HG02840 (cell line): ENCODE results near the gene UBE2J2.

Experiments used
- ATAC-seq: cut with Tn5 transposase; IDR thresholded peaks from one replicate; pipeline ENCODE4 v1.9.1; 2021; ENCODE audit warnings: mild to moderate bottlenecking, moderate library complexity, moderate number of reproducible peaks; ENCODE audit not compliant: unreplicated experiment, low FRiP score

Gene UBE2J2

DNA sequence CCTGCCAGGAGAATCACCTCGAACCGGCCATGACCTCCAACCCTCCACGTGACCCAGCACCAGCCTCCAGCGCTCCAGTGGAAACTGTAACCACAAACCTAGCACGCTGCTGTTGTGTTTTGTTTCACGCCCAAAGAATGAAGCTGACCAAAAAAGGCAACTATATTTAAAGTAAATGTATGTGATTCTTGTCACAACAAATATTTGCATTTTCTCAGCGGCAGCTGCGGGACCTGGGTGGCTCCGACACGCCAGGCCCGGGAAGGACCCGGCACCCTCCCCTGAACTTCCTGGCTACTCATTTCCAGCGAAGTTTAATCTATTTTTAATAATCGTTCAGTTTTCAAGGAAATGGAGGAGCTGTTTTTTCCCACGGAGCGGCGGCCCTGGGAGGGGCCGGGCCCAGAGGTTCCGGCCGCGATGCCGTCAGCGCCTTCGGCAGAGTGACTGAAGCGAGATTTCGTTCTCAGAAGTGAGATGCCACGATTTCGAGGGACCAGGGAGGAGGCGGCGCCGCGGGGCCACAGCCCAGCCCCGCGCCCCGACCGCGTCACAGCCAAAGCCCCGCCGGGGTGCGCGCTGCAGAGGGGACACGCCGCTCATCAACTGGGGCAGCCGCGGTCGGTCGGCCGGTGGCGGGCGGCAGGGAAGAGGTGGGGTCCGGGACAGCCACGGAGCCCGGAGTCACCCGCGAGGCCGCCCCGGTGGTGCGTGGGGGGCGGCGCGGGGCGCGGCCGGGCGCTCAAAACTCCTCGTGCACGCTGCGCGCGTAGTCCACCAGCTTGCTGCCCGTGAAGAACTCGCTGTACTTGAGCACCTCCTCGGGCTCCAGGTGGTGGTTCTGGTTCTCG is 56.7 kb downstream of the UBE2J2 start:
- no peak for ATAC-seq

DNA sequence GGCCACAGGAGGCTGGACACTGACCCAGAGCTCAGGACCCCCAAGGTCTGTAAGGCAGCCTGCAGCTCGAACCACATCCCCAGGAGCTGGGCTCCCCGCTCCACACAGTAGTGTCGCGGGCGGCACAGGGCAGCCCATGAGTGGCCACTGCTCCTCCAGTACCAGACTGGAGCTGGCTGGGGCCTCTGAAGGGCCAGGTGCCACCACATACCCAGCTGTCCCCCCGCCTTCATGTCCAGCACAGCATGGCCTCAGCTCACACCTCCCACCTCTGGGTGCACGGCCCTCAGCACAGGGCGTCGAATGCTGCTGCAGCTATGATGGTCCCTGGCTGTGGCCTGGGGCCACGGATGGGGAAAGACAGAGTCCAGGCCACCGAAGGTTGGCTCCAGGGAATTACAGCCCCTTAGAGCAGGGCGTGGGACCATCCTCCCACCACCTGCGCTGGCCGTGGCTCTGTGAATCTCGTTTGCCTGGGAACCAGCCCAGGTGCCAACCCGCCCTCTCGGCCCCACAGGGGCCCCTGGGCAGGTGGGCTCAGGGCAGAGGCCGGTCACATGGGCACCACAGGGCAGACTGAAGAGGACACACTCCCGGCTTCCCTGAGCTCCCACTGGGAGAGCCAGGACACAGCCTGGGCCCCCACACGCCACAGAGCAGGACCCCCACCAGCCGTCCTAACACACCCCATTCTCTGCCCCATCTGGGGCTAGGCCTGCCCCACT is 57.6 kb downstream of the UBE2J2 start:
- ATAC-seq = no peak

DNA sequence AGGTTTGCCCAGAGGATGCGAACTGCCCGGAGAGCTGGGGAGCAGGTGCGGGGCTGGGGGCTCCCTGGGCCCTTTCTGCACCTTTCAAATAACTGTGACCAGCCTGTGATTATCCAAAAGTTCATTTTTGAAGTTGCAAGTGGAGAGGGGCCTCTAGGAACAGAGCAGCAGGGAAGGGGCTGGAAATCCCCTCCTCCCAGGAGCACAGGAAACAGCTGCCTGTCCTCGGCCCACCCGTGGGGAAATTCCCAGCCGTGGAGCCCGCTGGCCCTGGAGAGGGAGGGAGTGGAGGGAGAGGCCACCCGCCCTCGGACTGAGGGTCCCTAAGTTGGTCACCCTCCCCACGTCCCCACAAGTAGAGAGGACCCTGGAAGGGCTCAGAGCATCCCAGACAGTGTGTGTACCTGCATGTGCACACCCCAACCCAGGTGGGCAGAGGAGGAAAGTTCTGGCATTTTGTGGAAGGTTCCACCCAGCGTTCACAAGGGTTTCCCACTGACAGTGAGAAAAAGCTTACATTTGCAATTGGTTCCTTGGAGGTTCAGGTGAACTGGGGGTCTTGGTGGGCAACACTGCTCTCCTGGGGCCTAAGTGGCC is 58.5 kb downstream of the UBE2J2 start:
- ATAC-seq = no peak

DNA sequence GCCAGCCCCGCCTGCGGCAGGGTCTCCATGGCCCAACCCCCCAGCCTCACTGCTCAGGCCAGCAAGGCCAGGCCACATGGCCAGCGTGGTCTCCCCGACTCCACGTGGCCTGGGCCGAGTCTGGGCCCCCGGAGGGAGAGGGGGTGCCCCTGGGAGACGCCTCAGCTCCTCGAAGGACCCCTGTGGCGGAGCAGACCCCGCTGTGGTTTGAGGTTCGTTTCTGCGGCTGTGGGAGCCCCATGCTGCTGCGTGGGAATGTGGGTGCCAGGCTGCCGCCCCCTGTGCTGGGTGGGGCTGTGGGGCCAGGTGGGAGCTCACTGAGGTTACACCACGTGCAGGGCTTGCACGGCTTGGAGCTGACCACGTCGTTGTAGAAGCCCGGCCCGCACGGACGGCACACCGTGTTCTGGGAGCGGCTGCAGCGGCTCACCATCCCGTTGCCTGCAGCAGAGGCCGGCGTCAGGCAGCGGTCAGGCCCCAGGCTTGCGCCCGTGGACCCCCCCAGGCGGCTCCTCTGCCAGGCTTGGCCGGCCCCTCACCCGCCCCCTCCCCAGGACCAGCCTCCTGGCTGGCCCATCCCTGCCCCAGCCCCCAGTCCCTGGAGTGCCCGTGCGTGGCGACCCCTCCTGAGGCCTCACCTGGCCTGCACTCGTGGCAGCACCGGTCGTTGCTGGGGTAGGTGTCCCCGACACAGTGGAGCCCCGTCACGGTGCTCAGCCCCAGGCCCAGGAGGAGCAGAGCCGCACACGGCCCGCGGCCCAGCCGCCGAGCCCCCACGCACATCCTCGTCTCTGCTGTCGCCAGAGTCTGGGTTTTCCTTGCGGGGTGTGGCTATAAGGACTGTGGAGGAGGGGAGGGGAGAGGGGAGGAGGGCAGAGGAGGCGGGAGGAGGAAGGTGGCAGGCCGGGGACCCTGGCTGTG is 60.0 kb downstream of the UBE2J2 start, which contains the start of gene TNFRSF4:
TNFRSF4 (minus strand) TSS at position 809 of the 921 bp plus-strand sequence; CDS start at position 783, 26 bp downstream.
- no peak for ATAC-seq

DNA sequence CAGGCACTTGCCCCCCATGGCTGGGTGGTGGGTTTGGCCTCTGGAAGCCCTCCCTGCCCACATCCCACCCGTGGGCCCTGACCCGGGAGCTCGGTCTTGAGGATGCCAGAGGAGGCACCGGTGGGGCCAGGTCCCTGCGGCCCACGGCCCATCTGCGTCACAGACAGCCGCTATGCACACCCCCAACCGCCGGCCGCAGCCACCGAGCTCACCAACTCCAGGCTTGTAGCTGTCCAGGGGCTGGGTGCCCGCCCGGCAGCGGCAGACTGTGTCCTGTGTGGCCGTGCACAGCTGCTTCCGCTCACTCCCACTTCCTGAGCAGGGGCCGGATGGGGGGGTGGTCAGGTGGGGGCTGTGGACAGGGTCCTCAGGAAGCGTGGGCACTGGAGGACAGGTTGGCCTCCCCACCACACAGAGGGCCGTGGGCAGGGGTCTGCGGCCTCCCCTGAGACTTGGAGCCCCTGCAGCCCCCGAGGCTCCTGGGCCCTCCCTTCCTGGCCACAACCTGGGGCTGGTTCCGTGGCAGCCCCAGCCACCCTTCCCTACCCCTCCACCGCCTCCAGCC is 60.8 kb downstream of the UBE2J2 start:
- no peak for ATAC-seq

DNA sequence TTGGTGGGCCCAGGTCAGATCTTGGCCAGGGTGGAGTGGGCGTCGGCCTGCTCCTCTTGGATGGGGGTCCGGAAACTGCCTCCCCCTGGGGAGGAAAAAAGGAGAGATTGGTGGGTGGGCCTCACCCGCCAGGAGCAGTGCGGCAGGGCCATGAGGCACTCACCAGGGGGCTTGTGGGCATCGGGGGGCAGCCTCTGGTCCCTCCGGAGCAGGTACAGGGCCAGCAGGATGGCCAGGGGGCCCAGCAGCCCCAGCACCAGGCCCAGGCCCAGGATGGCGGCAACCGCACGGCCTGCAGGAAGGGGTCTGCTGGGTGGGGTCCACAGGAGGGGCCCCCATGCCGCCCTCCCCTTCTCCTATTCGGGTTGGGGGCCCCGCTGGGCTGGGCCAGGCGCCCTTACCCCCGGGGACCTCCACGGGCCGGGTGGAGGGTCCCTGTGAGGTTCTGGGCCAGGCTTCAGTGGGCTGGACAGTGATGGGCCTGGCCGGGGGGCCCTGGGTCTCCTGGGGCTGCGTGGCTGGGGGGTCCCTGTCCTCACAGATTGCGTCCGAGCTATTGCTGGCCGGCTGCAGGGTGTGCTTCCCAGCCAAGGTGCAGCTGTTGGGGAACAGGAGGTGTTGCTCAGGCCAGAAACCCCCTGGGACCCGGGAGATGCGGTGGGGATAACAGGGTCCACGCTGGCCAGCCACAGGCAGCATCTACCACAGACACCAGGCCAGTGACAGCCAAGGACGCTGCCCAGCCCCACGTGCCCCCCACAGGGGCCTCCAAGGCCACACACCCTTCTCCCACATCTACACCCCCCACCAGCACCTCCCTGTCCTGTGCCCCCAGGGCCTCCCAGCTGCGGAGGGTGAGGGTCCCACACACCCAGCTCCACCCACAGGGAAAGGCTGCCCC is 61.9 kb downstream of the UBE2J2 start:
- ATAC-seq = no peak

DNA sequence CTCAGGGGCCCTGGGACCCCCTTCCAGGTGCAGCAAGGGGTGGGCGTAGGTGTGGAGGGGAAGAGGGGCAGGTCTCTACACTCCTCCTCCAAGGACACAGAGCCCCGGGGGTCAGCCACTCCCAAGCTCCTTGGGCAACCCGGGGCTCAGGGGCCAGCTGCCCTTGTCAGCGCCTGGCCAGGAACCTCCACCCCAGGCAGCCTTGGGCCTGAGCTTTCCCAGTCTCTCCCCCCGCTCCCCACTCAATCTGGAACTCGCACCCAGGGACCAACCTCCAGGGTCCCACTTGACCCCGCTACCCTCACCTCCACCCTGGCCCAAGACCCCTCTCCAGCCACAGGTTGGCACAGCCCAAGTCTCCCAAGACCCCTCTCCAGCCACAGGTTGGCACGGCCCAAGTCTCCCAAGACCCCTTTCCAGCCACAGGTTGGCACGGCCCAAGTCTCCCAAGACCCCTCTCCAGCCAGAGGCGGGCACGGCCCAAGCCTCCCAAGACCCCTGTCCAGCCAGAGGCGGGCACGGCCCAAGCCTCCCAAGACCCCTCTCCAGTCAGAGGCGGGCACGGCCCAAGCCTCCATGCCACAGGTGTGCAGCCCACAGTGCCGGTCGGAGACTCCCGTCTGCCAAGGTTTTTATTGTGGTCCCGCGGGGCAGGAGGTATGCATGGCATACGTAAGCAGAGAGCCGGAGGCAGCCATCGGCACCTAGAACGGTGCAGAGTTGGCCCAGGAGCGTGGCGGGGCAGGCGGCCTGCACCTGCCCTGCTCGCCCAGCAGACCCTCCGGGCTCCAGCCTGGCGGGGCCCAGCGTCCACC is 62.7 kb downstream of the UBE2J2 start:
- ATAC-seq = no peak

DNA sequence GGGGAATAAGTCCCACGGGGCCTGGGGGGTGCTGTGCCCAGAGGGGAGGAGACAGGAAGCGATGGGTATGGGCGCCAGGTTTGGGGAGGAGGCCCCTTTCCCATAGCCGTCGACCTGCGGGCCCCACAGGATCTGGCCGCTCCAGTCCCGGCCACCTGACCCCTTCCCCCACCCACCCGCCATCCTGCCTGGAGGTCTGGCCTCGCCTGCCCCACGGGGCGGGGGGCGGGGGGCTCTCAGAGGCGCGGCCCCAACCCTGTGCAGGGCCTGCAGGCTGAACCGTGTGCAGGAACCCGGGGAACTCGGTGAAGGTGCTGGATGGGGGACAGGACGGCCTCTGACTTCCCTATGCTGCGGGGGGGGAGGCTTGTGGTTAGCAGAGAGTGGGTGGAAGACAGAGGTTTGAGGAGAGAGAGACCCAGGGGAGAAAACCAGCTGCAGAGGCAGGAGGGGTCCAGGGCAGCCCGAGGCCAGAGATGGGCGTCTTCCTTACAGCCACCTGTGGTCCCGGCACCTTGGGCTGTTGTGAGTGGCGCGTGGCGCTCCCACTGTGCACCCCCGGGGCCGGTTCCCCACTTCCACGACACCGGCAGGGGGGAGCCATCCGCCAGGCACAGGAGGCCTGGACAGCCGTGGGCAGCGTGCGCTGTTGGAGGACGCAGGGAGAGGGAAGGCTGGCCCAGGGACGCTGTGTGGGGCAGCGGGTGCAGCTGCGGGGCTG is 64.8 kb downstream of the UBE2J2 start:
- no peak for ATAC-seq

DNA sequence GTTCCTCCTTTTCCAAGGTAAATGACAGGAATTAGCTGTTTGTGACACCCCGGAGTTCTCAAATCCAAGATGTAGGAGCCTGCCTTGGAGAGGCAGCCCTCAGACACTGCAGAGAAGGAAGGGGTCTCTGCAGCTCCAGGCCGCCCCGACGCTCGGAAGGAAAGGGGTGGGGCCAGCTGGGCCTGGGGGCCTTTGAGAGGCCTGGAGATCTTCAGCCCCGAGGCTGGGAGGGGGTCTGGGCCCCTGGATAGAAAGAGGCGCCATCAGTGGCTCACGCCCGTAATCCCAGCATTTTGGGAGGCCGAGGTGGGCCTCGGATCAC is 66.1 kb downstream of the UBE2J2 start:
- ATAC-seq = no peak

DNA sequence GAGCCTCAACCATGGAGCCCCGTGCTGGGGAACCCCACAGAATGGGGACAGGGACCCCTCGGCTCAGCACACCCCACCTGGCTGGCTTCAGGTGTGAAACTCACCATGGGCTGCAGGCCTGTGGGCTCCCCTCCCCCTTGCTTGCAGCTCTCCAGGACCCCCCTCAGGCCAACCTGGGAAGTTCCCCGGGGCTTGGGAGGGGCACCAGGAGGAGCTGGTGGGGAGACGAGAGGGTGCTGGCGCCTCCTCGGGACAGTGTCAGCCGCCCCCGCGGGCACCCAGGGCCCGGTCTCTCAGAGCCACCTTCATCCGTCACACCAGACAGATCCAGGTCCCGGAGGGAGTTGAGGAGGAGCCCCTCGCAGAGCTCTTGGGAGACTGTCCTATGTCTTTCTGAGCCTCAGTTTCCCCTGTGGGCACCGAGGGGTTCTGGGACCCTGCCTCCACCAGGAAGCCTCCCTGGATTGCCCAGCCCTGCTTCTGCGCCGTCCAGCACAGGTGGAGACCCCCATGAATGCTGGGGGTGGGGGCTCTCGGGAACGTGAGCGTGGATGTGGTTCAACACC is 66.6 kb downstream of the UBE2J2 start:
- ATAC-seq = no peak

DNA sequence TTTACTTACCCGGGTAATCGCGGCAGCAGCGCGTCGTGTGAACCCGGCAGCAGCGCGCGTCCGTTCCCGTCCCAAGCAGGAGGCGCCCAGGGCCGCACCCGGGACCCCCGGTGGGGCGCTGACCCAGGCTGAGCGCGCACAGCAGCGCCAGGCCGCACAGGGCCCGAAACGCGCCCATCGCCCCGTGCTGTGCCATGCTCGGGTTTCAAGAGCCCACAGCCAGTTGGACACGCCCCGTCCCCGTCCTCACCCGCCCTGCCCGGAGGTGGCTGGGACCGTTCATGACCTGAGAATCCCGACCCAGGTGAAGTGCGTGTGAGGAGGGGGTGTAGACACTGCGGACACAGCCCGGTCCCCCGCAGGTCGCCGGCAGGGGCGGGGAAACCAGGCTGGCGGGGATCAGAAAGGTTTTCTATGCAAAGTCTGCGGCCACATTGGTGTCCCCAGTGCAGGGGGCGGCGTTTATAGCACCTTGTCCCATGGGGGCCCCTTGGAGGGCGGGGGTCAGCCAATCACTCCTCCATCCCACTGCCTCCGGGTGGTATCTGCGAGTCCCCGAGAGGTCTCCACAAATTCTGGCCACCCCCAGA is 67.2 kb downstream of the UBE2J2 start, which contains the start of gene TNFRSF18:
TNFRSF18 (minus strand) TSS at position 217 of the 590 bp plus-strand sequence; CDS start at position 196, 21 bp downstream.
- ATAC-seq = no peak

DNA sequence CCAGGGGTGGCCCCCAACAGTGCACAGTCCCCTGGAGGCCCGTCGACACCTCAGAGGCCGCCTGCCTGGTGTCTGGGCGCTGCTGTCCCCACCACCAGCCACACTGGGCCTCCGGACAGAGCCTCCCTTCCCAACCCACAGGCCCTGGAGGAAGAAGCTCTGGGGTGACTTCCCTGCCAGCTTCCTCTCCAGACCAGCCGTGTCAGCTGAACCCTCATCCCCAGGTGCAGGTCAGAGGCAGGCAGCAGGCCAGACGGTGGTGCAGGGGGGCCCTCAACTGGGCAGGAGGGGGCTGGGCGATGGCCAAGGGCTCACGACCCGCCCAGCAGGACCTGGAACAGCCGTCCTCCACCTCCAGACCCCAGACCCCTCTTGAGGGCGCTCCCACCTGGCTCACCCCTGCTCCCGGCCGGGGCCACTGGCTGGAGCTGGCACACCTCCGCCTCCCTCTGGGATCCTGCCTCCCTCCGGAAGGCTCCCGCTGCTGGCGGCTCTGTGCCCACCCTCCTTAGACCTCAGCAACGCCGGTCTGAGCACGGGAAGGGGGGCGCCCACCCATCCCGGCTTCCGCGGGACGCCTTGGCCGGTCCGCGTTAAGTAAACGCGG is 67.8 kb downstream of the UBE2J2 start:
- ATAC-seq = no peak

DNA sequence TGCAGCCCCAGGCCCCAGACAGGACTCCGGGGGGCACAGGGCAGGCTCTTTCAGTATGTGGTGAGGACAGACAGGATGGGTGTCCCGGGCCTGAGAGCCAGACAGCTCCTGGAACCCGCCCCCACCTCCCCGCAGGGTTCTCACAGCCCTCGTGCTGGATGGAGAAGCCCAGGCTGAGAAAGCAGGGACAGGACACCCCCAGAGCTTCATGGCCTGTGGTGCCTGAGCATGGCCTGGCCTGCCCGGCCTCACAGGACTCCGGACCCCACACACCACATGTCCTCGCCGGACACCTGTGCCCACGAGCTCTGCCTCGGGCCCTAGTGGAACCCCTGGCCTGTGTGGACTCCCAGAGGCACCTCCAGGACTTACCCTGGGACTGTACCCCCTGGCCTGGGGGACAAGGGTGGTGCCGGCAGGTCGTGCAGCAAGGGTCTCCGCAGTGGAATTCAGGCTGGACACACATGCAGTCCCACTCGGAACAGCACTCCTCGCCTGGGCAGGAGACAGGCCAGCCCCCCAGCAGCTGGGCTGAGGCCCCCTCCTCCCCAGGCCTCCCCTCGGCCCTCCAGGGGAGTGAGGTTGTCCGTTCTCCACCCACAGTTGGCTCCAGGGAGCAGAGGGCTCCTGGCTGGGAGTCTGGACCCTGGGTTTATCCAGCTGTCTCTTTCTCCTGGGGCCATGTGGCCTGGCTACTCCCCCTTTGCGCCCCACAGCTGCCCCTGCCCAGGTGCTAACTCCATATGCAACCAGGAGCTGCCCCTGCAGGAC is 68.5 kb downstream of the UBE2J2 start:
- no peak for ATAC-seq

DNA sequence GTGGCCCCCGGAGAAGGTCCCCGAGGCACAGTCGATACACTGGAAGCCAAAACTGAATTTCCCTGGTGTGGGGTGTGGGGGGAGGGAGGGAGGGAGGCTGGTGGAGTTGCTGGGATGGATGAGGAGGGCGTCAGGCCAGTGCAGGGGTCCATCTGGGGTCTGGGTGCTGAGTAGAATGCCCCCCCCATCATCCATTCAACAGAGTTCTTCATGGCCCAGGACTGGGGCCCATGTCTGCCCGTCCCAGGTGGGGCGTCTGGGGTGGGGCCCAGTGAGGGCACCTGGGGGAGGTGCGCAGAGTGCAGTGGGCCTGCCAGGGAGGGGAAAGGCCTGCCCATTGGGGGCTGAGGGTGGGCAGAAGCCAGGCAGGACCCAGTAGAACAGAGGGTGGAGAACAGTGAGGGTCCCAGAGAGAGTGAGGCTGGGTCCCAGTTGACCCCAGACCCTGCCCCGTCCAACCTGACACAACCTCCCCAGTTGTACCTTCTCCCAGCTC is 69.2 kb downstream of the UBE2J2 start:
- no peak for ATAC-seq
